Ectodermal cell (in vitro differentiated cells): ENCODE measurements around the gene OTUD5.

ENCODE experiments used
- H3K27ac ChIP-seq: 2 replicates; pipeline ENCODE4 v1.7.0; 2013; ENCODE audit warnings: mild to moderate bottlenecking, low read depth, low read length; ENCODE audit not compliant: insufficient read depth, poor library complexity, severe bottlenecking
- H3K27me3 ChIP-seq: 2 replicates; pipeline ENCODE4 v1.7.0; 2013; ENCODE audit warnings: mild to moderate bottlenecking, low read length; ENCODE audit not compliant: insufficient read depth, control insufficient read depth, poor library complexity, severe bottlenecking
- H3K36me3 ChIP-seq: one replicate; pipeline ENCODE4 v1.7.0; 2013; ENCODE audit warnings: low read length; ENCODE audit not compliant: control insufficient read depth, insufficient read depth
- H3K4me1 ChIP-seq: one replicate; pipeline ENCODE4 v1.7.0; 2013; ENCODE audit warnings: low read length; ENCODE audit not compliant: control insufficient read depth, insufficient read depth
- H3K4me3 ChIP-seq: 2 replicates; pipeline ENCODE4 v1.7.0; 2013; ENCODE audit warnings: low read depth, low read length, control low read depth; ENCODE audit not compliant: insufficient read depth
- H3K9me3 ChIP-seq: 2 replicates; pipeline ENCODE4 v1.7.0; 2013; ENCODE audit warnings: mild to moderate bottlenecking, low read length, moderate library complexity; ENCODE audit not compliant: control insufficient read depth
- WGBS, 2 experiments: methylation state at CpG; one replicate each; pipeline ENCODE4 v1.1.7; 2013; ENCODE audit warnings: missing lambda C conversion rate in 2 of 2; 5-methylcytosine and 5-hydroxymethylcytosine counted together

The OTUD5 gene

DNA sequence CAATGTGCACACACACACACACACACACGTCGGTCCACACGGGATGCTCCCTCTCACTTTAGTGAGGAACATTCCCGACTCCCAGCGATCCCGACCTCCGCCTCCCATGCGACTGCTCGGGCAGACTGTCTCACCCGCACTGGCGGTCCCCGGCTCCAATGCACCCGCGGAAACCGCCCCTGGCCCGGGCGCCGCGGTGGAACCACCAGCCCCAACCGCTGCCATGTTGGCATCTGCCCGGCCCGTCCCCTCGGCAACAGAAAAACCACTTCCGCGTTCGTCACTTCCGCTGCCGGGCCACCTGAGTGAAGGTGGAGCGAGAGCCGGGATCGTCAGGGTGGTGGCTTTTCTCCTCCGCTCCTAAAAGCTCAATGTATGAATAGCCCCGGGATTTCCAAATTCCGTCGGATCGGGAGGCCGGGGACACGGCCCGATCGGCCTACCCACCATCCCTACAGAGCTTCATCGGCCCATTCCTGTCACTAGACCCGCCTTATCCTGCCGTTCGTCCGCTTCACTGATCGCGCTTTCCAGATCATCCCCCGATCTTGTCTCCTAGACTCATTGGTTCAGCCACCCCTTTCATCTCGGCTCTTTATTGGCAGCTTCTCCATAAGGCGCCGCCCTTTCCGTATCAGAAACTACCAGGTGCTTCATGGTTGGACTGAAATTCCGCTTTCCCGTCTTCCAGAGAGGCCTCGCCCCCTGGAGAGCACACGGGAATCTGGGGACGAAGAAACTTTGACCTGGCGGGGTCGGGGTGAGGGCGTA, 45.8 kb downstream of the OTUD5 start, which contains the start of gene SLC35A2:
Gene SLC35A2 (minus strand): TSS at position 235 of the 771 bp plus-strand sequence. CDS start 10 bp downstream, at position 225.
- H3K27me3 ChIP-seq = no peaks in the 10 kb centered on the region
- H3K4me1 ChIP-seq = no peaks in the 10 kb centered on the region
- peak within 1 kb of the TSS; percentile 69 for H3K27ac ChIP-seq
- no peaks in the 10 kb centered on the region for H3K9me3 ChIP-seq
- H3K4me3 ChIP-seq = peak within 1 kb of the TSS; percentile 72
- H3K36me3 ChIP-seq = peaks cover 4% of the 10 kb centered on the region
- 0% methylated on average over 60 of the region's 60 CpGs for WGBS, 2 experiments

DNA sequence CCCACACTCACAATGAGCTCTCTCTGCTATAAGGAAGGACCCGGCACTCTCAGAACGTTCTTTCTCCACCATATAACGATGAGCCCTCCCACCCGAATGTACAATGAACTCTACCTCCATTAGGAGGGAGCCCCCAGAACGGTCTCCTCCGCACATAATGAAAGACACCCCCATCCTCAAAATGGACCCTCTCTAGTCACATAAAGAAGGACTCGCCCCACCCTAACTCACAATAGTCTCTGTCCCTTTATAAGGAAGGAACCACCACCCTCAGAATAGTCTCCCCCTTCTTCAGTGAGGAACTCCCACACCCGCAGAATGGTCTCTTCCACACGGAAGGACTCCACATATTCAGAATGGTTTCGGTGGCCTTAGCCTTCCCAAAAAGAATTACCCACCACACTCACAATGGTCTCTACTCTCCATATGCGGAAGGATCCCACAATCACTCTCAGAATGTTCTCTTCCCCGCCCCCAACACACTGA, 46.4 kb downstream of the OTUD5 start:
- 8% methylated on average over 12 of the region's 12 CpGs for WGBS, 2 experiments
- peak overlapping the region; percentile 72 for H3K4me3 ChIP-seq

DNA sequence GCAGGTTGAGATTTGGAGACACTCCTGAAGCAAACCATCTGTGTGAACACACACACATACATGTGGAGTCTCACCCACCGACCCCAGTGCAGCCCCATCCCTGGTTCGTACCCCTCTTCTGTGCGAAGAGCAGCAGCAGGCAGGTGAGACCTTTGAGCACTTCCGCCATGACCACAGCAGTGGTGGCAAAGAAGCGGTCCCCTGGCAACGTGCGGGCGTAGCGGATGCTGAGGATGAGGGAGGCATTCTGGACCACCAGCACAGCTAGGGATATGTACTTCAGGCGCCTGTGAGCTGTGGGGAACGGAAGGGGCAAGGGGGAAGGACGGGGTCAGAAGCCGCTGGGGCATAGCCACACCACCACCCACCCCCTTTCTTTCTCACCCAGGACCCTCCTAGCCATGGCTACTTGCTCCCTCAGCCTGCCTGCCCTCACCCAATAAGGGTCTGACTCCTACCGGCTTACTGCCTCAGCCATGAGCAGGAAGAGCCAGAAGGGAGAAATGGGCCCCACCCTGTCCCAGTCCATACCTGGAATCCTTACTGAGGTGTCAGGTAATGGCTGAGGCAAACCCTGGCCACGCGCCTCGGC, 47.6 kb downstream of the OTUD5 start:
- Histone ChIP-seq H3K4me1 (no peaks in the 10 kb centered on the region), H3K9me3 (no peaks in the 10 kb centered on the region), H3K36me3 (peaks cover 4% of the 10 kb centered on the region), H3K4me3 (no peak overlapping the region), H3K27me3 (no peaks in the 10 kb centered on the region), H3K27ac (no peak overlapping the region)
- WGBS, 2 experiments = 95% methylated on average over 15 to 17 of the region's 17 CpGs

More for the DNA sequence above, 46.4 kb downstream of the OTUD5 start:
- Histone ChIP-seq H3K4me1 (no peaks in the 10 kb centered on the region), H3K36me3 (peaks cover 4% of the 10 kb centered on the region), H3K27me3 (no peaks in the 10 kb centered on the region), H3K27ac (no peak overlapping the region), H3K9me3 (no peaks in the 10 kb centered on the region)

DNA sequence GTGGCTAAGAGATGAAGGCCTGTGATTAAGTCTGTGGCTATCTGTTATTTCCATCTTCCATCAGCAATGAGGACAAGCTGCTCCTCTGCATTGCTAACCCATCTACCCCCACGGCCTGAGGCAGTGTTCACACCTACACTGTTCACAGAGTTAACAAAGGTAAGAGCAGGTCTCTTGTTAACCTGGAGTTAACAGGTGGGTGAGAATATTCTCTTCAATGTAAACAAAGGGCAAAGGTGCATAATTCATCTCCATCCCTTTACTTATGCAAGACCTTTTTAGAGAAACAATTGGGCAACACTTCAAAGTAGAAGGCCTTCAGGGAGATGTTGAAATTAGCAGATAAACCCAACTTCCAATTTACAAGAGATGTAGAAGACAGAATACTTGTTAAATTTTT, 48.8 kb downstream of the OTUD5 start:
- Histone ChIP-seq H3K27me3 (no peaks in the 10 kb centered on the region), H3K36me3 (peaks cover 4% of the 10 kb centered on the region), H3K4me1 (no peaks in the 10 kb centered on the region), H3K4me3 (no peak overlapping the region), H3K27ac (no peak overlapping the region), H3K9me3 (no peaks in the 10 kb centered on the region)
- 100% methylated on average over 1 of the region's 1 CpG; no CpG with 5 or more reads in 1 of the 2 experiments for WGBS, 2 experiments

DNA sequence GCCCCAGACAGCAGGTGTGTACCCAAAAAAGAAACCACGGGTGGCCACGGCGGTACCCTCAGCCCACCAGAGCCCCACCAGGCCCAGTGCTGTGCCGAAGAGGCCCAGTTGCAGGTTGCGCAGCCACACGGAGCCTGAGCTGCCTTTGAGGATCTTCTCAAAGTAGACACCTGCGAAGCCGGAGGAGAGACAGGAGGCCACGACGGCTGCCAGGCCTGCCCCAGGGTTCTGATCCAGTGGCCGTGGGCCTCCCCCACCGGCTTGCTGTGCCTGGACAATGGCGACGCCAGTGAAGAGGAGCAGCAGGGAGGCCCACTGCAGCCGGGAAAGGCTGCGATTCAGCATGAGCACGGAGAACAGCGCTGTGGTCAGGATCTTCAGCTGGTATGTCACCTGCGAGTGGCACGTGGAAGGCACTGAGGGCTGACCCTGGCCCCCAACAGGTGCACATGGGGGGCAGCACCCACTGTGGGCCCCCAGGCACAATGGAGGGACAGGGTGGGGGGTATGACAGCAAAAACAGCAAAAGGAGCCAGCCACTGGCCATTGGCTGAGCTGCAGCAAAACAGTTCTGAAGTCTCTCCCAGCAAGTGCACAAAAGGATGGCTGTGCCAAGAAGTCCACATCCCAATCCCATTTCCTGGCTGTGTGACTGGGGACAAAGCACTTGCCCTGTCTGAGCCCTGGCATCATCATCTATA, 52.2 kb downstream of the OTUD5 start:
- no peaks in the 10 kb centered on the region for H3K27me3 ChIP-seq
- 94% methylated on average over 20 of the region's 20 CpGs for WGBS, 2 experiments
- H3K4me1 ChIP-seq = no peaks in the 10 kb centered on the region

DNA sequence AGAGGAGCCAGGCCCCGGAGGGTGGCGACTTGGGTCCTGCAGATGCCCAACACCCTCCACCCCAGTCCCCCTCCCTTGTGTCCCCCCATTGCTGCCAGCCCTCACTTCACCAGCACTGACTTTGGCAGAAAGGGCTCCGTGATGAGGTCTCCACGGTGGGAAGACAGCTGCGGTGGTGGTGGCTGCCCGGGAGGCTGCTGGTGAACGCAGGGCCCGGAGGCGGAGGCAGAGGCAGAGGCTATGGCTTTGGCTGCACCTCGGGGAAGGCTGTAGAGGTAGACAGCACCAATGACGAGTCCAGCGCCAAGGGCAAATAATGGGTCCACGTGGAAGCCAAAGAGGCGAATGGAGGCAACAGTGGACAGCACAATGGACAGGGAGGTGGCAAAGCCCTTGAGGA, 52.8 kb downstream of the OTUD5 start:
- Histone ChIP-seq H3K4me1 (no peaks in the 10 kb centered on the region), H3K9me3 (no peaks in the 10 kb centered on the region), H3K4me3 (no peak overlapping the region), H3K27me3 (no peaks in the 10 kb centered on the region), H3K27ac (no peak overlapping the region), H3K36me3 (peaks cover 11% of the 10 kb centered on the region)
- 93 to 94% methylated on average over 14 of the region's 14 CpGs for WGBS, 2 experiments

More for the DNA sequence above, 52.2 kb downstream of the OTUD5 start:
- no peak overlapping the region for H3K4me3 ChIP-seq
- H3K36me3 ChIP-seq = peaks cover 12% of the 10 kb centered on the region
- no peaks in the 10 kb centered on the region for H3K9me3 ChIP-seq
- H3K27ac ChIP-seq = no peak overlapping the region

DNA sequence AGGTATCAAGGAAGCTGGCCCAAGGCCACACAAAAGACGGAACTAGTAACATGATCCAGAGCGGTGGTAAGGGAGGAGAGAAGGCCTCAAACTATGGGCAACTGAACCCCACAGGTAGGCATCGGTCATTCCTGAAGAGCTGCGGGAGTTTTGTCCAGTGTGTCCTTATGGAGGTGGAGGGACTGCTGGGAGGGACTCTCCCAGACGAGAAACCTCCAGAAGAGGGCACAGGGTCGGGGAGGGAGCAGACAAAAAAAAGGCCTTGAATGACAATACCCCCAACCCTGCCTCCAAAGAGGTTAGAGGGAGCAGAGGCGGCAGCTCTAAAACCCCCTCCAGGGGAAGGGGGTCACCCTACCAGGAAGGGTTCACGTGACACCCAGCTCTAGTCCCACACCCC, 53.2 kb downstream of the OTUD5 start:
- Histone ChIP-seq H3K4me3 (no peak overlapping the region), H3K4me1 (no peaks in the 10 kb centered on the region), H3K27ac (no peak overlapping the region), H3K27me3 (no peaks in the 10 kb centered on the region), H3K9me3 (no peaks in the 10 kb centered on the region), H3K36me3 (peaks cover 8% of the 10 kb centered on the region)
- WGBS, 2 experiments = 70 to 81% methylated on average over 8 of the region's 8 CpGs

DNA sequence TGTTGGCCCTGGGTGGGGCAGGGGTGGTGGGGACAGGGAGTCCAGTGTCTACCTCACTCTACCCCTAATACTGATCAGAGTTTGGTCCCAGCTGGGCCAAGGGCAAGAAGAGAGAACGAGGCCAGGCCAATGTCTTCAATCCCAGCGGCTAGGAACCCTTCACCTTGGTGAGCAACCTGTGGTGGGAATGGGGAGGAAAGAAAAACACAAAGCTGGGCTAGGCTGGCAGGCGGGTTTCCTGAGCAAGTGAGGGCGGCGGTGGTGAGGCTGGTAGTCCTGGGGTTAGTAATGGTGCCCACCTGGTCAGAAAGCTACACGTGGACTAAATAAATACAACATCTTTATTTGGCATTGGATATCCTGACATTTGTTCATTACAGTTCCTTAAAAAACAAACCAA, 54.1 kb downstream of the OTUD5 start:
- no peaks in the 10 kb centered on the region for H3K27me3 ChIP-seq
- H3K4me1 ChIP-seq = no peaks in the 10 kb centered on the region
- H3K4me3 ChIP-seq = no peak overlapping the region
- no peak overlapping the region for H3K27ac ChIP-seq
- H3K36me3 ChIP-seq = peaks cover 8% of the 10 kb centered on the region
- 93 to 97% methylated on average over 4 to 6 of the region's 6 CpGs for WGBS, 2 experiments
- H3K9me3 ChIP-seq = no peaks in the 10 kb centered on the region

DNA sequence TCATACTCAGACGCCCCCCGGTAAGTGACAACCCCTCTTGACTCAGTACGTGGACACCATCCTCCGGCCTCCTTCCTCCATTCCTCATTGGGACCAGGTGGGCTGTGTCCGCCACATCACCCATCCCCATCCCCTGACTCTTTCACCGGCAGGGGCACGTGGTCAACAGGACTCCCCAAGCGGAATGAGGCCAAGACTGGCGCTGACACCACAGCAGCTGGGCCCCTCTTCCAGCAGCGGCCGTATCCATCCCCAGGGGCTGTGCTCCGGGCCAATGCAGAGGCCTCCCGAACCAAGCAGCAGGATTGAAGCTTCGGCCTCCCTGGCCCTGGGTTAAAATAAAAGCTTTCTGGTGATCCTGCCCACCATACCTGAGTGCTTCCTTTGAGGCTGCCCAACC, 54.6 kb downstream of the OTUD5 start:
- Histone ChIP-seq H3K27ac (no peak overlapping the region), H3K27me3 (no peaks in the 10 kb centered on the region), H3K9me3 (no peaks in the 10 kb centered on the region), H3K4me1 (no peaks in the 10 kb centered on the region), H3K36me3 (peaks cover 8% of the 10 kb centered on the region), H3K4me3 (no peak overlapping the region)
- 90 to 95% methylated on average over 14 of the region's 14 CpGs for WGBS, 2 experiments

DNA sequence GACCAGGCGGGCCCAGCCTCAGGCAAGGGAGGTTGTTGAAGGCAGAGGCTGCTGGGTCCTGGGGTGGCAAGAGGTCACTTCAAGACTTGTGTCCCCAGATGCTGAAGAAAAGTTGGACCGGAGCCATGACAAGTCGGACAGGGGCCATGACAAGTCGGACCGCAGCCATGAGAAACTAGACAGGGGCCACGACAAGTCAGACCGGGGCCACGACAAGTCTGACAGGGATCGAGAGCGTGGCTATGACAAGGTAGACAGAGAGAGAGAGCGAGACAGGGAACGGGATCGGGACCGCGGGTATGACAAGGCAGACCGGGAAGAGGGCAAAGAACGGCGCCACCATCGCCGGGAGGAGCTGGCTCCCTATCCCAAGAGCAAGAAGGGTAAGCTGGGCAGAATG, 55.3 kb downstream of the OTUD5 start:
- Histone ChIP-seq H3K27me3 (no peaks in the 10 kb centered on the region), H3K27ac (no peak overlapping the region), H3K4me3 (no peak overlapping the region), H3K4me1 (no peaks in the 10 kb centered on the region), H3K36me3 (peaks cover 8% of the 10 kb centered on the region), H3K9me3 (no peaks in the 10 kb centered on the region)
- 97% methylated on average over 20 of the region's 20 CpGs for WGBS, 2 experiments
